Activated naive CD4-positive, alpha-beta T cell treated with anti-CD3 and anti-CD28 coated beads, Interleukin-2, amount 10 ng/mL, durations not matched to agents 5 hours and 36 hours (primary cell): Measurements from ENCODE around the gene ZNF22. TPM values are rescaled to one million over a fixed set of nuclear protein-coding genes. Genes with fewer than 3 reads are reported as not detected.

Source experiments
- total RNA-seq, 2 experiments: library from RNA; stranded (reverse); gene quantifications; one replicate each; pipeline ENCODE4 v1.2.3, GENCODE V29; 2021

Gene ZNF22
- total RNA-seq, result 10 to 100 TPM; 26.5 to 27.4 TPM

GRCh38 chr10:45000752-45001380, at the start of gene ZNF22:
ZNF22 (plus strand) TSS chr10:45000923; CDS start chr10:45003369, 2,446 bp downstream.

GRCh38 chr10:44959247-44960087, 41.3 kb upstream of the ZNF22 start, which contains the start of gene RASSF4:
RASSF4 (plus strand) TSS chr10:44959802; CDS start chr10:44970203, 10,401 bp downstream.

DNA sequence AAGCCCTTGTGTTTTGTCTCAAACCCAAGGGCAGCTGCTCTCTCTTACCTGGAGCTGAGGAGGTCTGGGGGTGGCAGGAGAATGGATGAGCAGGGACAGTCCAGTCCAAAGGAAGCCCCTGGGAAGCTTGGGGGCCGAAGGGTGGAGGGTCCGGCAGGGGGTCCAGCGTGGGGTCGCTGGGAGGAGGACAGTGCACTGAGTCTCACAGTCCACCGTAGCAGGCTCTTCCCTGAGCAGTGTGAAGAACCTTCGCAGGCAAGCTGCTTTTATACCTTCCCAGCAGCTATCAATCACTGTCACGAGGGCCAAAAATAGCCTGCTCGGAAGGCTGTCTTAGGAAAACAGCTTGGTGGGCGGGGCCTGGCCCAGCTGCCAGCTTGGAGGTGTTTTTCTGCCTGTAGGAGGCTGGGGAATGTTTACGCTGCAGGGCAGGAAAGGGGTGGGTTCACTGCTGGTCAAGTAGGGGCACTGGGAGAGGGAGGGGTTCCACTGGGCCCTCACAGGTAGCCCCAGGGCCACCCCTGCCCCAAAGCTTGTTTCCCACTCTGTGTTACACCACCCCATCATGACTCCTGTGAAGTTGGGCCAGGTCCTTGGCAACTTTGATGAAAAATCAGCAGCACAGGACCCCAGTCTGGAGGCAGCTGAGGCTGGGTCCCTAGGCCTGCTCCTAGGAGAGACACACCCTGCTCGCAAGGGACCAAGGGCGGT, 22.0 kb upstream of the ZNF22 start, which contains the start of gene DEPP1:
Gene DEPP1 (minus strand): TSS at position 240 of the 711 bp plus-strand sequence. CDS start 779 bp downstream, outside the sequence.

Other genes with a start within 250 kb of the ZNF22 start
- gene TMEM72, start 89.6 kb upstream of the ZNF22 start, total RNA-seq, result not detected
- 1 to 10 TPM in 1 of 2 experiments, under 1 TPM in 1; 0.48 to 1.3 TPM for gene RASSF4, start 41.1 kb upstream of the ZNF22 start, total RNA-seq
- under 1 TPM; 0.31 to 0.35 TPM for gene DEPP1, start 22.1 kb upstream of the ZNF22 start, total RNA-seq